CD4-positive, alpha-beta T cell treated with Interleukin-12 subunit alpha and Interleukin-12 subunit beta, for 1 hour (primary cell): ENCODE measurements around the gene METTL1.
A peak's percentile ranks its signal among the peaks of the same experiment; 100 is the strongest.

Experiments used
- DNase-seq: peaks from one replicate; pipeline ENCODE4 v3.0.0-alpha.2; 2020

The METTL1 gene

GRCh38 chr12:57751788-57752667, 19.9 kb downstream of the METTL1 start, which contains the start of gene CDK4:
TSS of gene CDK4 (minus strand) at chr12:57752310. CDS start at chr12:57751717, 593 bp downstream.
- peak; percentile 100 for DNase-seq

GRCh38 chr12:57751432-57751787, 20.5 kb downstream of the METTL1 start:
- no peak for DNase-seq

GRCh38 chr12:57750561-57751431, 21.1 kb downstream of the METTL1 start:
- DNase-seq = no peak

- no peak for DNase-seq
These were observed 22.8 kb downstream of the METTL1 start for GRCh38 chr12:57749061-57749460.

GRCh38 chr12:57746025-57746424, 25.9 kb downstream of the METTL1 start:
- no peak for DNase-seq

- no peak for DNase-seq
These were observed 26.4 kb downstream of the METTL1 start for GRCh38 chr12:57745485-57745881.

- peak; percentile 96 for DNase-seq
These were observed 27.0 kb downstream of the METTL1 start, which contains the start of gene TSPAN31 for GRCh38 chr12:57744777-57745484. TSS of gene TSPAN31 (plus strand) at chr12:57745039. CDS start at chr12:57745155, 116 bp downstream.

- peak; percentile 85 for DNase-seq
These were observed 27.6 kb downstream of the METTL1 start for GRCh38 chr12:57744194-57744776.

- DNase-seq = no peak
These were observed 28.1 kb downstream of the METTL1 start for GRCh38 chr12:57743769-57744168.

GRCh38 chr12:57741844-57742738, 29.8 kb downstream of the METTL1 start:
- DNase-seq = peak; percentile 88

GRCh38 chr12:57741413-57741789, 30.5 kb downstream of the METTL1 start:
- DNase-seq = no peak

- peak; percentile 89 for DNase-seq
These were observed 31.1 kb downstream of the METTL1 start for GRCh38 chr12:57740656-57741412.

- no peak for DNase-seq
These were observed 31.9 kb downstream of the METTL1 start for GRCh38 chr12:57739914-57740538.

- no peak for DNase-seq
These were observed 32.5 kb downstream of the METTL1 start for GRCh38 chr12:57739387-57739786.

GRCh38 chr12:57738661-57739237, 33.2 kb downstream of the METTL1 start, which contains the start of gene AGAP2:
TSS of gene AGAP2 (minus strand) at chr12:57738742. CDS start at chr12:57738246, 496 bp downstream.
- no peak for DNase-seq

- DNase-seq = no peak
These were observed 34.1 kb downstream of the METTL1 start for GRCh38 chr12:57737467-57738460.

GRCh38 chr12:57736741-57737466, 35.0 kb downstream of the METTL1 start:
- DNase-seq = no peak
